Sigmoid colon (tissue), 7 donors: ENCODE data around the gene GRAP. TPM values are rescaled to one million over a fixed set of nuclear protein-coding genes. Genes with fewer than 3 reads are reported as not detected.

ENCODE experiments used
- DNase-seq: peaks from one replicate; pipeline ENCODE4 v3.0.0-alpha.2; 2019
- H3K27ac ChIP-seq, 4 donors: fragments of 200-600 bp; sonication (generic); one replicate each; pipeline ENCODE4 v1.5.1; 2016 to 2019; ENCODE audit warnings: mild to moderate bottlenecking in 1 of 4
- H3K27me3 ChIP-seq, 3 donors: fragments of 200-600 bp; sonication (generic); one replicate each; pipeline ENCODE4 v1.5.1; 2019; ENCODE audit warnings: mild to moderate bottlenecking in 1 of 3
- H3K36me3 ChIP-seq, 4 donors: fragments of 200-600 bp; sonication (generic); one replicate each; pipeline ENCODE4 v1.5.1; 2016 to 2019
- H3K4me1 ChIP-seq, 4 donors: fragments of 200-600 bp; sonication (generic); one replicate each; pipeline ENCODE4 v1.5.1; 2017 to 2019
- H3K4me3 ChIP-seq, 4 donors: fragments of 200-600 bp; sonication (generic); one replicate each; pipeline ENCODE4 v1.5.1; 2017 to 2019; ENCODE audit warnings: mild to moderate bottlenecking in 2 of 4, moderate library complexity in 1 of 4
- H3K9me3 ChIP-seq, 4 donors: fragments of 200-600 bp in 3 of 4; sonication (generic) in 3 of 4; one replicate each; pipeline versions ENCODE4 v1.5.1 to v1.6.1; 2013 to 2019
- EP300 ChIP-seq, 4 donors: sonication (generic); formaldehyde crosslinking; IDR thresholded peaks; one replicate each; pipeline ENCODE4 v1.6.1; 2017; ENCODE audit warnings: antibody characterized with exemption in 4 of 4
- POLR2A ChIP-seq, 2 donors: fragments of 450-650 bp; IDR thresholded peaks; one replicate each; pipeline ENCODE4 v1.6.1; 2016; ENCODE audit warnings: antibody characterized with exemption in 2 of 2, mild to moderate bottlenecking in 2 of 2, moderate library complexity in 2 of 2
- POLR2AphosphoS5 ChIP-seq, 4 donors: sonication (generic); formaldehyde crosslinking; IDR thresholded peaks; one replicate each; pipeline ENCODE4 v1.6.1; 2017; ENCODE audit warnings: antibody characterized with exemption in 4 of 4
- WGBS, 2 donors: extraction: QIAGEN DNeasy Blood & Tissue Kit; methylation state at CpG; one replicate each; pipeline ENCODE4 v1.1.7; 2013; 5-methylcytosine and 5-hydroxymethylcytosine counted together
- intact Hi-C: fragments of 100-400 bp; cut with DNase I; formaldehyde crosslinking; loops from one replicate; pipeline ENCODE4 v1.15.1; 2023
- polyA plus RNA-seq, 3 donors: library from polyadenylated mRNA; stranded (reverse); fragments of 200-250 nt; gene quantifications; one replicate each; pipeline ENCODE4 v1.2.3, GENCODE V29; 2013
- total RNA-seq, 4 donors: library from RNA; depleted of rRNA; stranded (reverse); fragments of >200 nt; gene quantifications; one replicate each; pipeline ENCODE4 v1.1.0, GENCODE V29; 2016
- TF ChIP-seq, protein P1 (sequence below), 4 experiments: fragments of 450-650 bp in 3 of 4; fragments of 200-600 bp in 1 of 4; IDR thresholded peaks; one replicate each; pipeline ENCODE4 v1.5.1; 2016 to 2019; ENCODE audit warnings: antibody characterized with exemption in 4 of 4, mild to moderate bottlenecking in 3 of 4, moderate library complexity in 2 of 4
- donor health status: healthy with polysubstance abuse.
- donor health status: Bipolar disorder and iron deficiency.
- donor health status: healthy.

Gene GRAP
- total and polyA plus RNA-seq, 7 donors = 1.2 to 18.2 (median 3.3) TPM

DNA sequence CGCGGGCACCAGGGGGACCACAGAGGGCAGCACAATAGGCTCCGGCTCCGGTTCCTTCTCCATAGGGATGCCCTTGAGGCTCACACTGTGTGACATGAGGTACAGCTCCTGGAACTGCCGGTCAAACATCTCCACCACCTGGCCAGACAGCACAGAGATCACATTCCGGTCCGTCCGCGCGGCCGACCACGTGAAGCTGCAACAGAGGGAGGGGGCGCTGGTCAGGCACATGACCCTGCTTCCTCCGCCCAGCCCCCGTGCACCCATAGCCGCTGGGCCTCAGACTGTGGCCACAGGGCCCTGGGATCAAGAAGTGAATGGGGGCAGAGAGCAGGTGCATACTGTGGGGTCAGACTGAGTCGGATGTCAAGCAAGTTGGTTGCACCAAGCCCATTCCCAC, 68.1 kb downstream of the GRAP start:
- H3K4me1 ChIP-seq = no peaks in the 10 kb centered on the region
- 93 to 96% methylated on average over 17 of the region's 17 CpGs for WGBS, 2 donors
- H3K27ac ChIP-seq = no peak overlapping the region
- H3K36me3 ChIP-seq = peaks cover 0 to 6% (median 2%) of the 10 kb centered on the region in 4 donors
- no peaks in the 10 kb centered on the region for H3K9me3 ChIP-seq
- H3K4me3 ChIP-seq = no peak overlapping the region
- intact Hi-C loops = no loop called here
- no peaks in the 10 kb centered on the region for H3K27me3 ChIP-seq
- TF ChIP-seq POLR2A (IDR thresholded peaks at IDR 0.05) (no peak), EP300 (IDR thresholded peaks at IDR 0.05) (no peak), POLR2AphosphoS5 (IDR thresholded peaks at IDR 0.05) (no peak)
- TF ChIP-seq, protein P1, sequence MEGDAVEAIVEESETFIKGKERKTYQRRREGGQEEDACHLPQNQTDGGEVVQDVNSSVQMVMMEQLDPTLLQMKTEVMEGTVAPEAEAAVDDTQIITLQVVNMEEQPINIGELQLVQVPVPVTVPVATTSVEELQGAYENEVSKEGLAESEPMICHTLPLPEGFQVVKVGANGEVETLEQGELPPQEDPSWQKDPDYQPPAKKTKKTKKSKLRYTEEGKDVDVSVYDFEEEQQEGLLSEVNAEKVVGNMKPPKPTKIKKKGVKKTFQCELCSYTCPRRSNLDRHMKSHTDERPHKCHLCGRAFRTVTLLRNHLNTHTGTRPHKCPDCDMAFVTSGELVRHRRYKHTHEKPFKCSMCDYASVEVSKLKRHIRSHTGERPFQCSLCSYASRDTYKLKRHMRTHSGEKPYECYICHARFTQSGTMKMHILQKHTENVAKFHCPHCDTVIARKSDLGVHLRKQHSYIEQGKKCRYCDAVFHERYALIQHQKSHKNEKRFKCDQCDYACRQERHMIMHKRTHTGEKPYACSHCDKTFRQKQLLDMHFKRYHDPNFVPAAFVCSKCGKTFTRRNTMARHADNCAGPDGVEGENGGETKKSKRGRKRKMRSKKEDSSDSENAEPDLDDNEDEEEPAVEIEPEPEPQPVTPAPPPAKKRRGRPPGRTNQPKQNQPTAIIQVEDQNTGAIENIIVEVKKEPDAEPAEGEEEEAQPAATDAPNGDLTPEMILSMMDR (IDR thresholded peaks at IDR 0.05) = no peak
- no peak for DNase-seq

DNA sequence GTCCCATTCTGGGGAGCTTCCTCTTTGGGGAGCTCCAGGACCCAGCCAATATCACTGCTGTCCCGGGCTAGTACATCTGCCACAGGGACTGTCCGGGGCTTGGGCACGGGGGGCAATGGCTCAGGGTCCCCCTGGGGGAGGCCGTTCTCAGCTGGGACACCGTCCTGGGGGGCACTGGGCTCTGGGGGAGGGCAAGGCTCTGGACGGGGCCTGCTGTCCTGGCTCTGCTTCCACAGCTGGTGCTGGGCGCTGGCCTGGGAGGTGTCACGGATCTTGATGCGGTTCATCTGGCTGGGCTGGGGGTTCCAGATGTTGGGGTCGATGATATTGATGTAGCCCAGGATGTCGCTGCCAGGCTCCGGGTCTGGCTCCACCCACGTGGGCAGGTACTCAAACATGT, 68.7 kb downstream of the GRAP start:
- Histone ChIP-seq H3K27ac (no peak overlapping the region), H3K27me3 (no peaks in the 10 kb centered on the region), H3K9me3 (no peaks in the 10 kb centered on the region), H3K4me1 (no peaks in the 10 kb centered on the region), H3K4me3 (no peak overlapping the region), H3K36me3 (peaks cover 0 to 6% (median 2%) of the 10 kb centered on the region in 4 donors)
- intact Hi-C loops = no loop called here
- WGBS, 2 donors = 88 to 92% methylated on average over 13 of the region's 13 CpGs
- no peak for TF ChIP-seq EP300 (IDR thresholded peaks at IDR 0.05)
- TF ChIP-seq POLR2A (IDR thresholded peaks at IDR 0.05) = no peak
- TF ChIP-seq POLR2AphosphoS5 (IDR thresholded peaks at IDR 0.05) = no peak
- TF ChIP-seq, protein P1 (IDR thresholded peaks at IDR 0.05) = no peak
- DNase-seq = no peak

DNA sequence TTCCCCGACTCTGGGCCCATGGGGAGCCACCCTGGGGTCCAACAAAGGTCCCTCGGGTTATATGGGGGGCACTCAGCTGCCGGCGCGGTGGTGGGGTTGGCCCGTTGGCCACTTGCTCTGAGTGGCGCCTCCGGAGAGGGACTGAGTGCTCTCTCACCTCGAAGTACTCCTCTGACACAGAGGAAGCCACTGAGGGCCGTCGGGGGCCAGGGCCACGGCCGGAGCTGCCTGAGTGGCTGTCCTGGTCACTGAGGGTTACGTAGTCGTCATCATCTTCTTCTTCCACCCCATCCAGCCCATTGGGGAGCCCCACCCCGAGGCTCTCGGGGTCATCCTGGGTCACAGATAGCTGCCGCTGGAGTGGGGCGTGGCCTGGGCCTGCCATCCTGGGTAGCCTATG, 69.1 kb downstream of the GRAP start:
- intact Hi-C loops = no loop called here

DNA sequence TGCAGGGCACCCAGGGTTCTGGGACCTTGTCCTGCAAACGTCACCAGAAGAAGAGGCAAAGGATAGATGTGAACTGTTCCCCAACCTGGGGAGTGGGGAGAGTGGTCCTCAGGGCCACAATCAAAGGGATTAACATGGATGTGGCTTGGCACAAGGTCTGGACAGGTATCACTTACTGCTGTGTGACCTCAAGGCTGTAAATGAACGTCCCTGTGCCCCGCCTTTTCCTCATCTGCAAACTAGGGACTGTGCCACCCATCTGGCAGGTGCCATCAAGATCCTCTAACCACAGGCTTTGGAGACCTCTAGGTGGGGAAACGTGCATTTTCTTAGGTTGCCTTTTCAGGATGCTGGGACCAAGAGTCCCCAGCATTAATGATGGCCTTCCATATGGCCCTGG, 69.7 kb downstream of the GRAP start:
- DNase-seq = no peak
- H3K4me1 ChIP-seq = no peaks in the 10 kb centered on the region
- H3K4me3 ChIP-seq = no peak overlapping the region
- 39 to 79% methylated on average over 4 of the region's 4 CpGs for WGBS, 2 donors
- intact Hi-C loops = no loop called here
- no peak for TF ChIP-seq EP300 (IDR thresholded peaks at IDR 0.05)
- TF ChIP-seq, protein P1 (IDR thresholded peaks at IDR 0.05) = no peak
- no peak for TF ChIP-seq POLR2A (IDR thresholded peaks at IDR 0.05)
- no peak for TF ChIP-seq POLR2AphosphoS5 (IDR thresholded peaks at IDR 0.05)
- peaks cover 0 to 6% (median 2%) of the 10 kb centered on the region in 4 donors for H3K36me3 ChIP-seq
- H3K27me3 ChIP-seq = no peaks in the 10 kb centered on the region
- H3K9me3 ChIP-seq = no peaks in the 10 kb centered on the region
- H3K27ac ChIP-seq = no peak overlapping the region

More for the DNA sequence above, 69.1 kb downstream of the GRAP start:
- H3K9me3 ChIP-seq = no peaks in the 10 kb centered on the region
- no peak overlapping the region for H3K4me3 ChIP-seq
- no peaks in the 10 kb centered on the region for H3K4me1 ChIP-seq
- no peaks in the 10 kb centered on the region for H3K27me3 ChIP-seq
- 80 to 89% methylated on average over 19 of the region's 19 CpGs for WGBS, 2 donors
- DNase-seq = no peak
- no peak for TF ChIP-seq EP300 (IDR thresholded peaks at IDR 0.05)
- TF ChIP-seq POLR2AphosphoS5 (IDR thresholded peaks at IDR 0.05) = no peak
- TF ChIP-seq POLR2A (IDR thresholded peaks at IDR 0.05) = no peak
- TF ChIP-seq, protein P1 (IDR thresholded peaks at IDR 0.05) = no peak
- H3K36me3 ChIP-seq = peaks cover 0 to 6% (median 2%) of the 10 kb centered on the region in 4 donors
- no peak overlapping the region for H3K27ac ChIP-seq

DNA sequence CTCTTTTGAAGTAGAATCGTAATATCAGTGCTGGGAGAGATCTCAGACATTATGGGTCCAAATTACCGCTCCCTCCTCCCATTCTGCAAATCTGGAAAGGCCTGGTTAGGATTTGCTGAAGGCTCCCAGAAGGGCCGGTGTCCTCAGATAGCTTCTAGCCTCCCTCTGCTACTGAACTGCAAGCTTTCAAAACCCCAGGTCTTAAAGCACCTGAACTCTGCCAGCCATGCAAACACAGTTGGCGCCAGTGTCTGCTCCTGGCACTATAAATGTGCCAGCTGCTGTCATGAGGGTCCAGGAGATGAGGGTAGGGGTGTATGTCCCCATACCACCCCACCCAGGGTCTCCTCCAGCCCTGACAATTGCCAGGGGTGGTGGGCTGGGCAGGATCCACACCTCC, 70.6 kb downstream of the GRAP start:
- no peaks in the 10 kb centered on the region for H3K27me3 ChIP-seq
- H3K9me3 ChIP-seq = no peaks in the 10 kb centered on the region
- no peak overlapping the region for H3K4me3 ChIP-seq
- DNase-seq = no peak
- TF ChIP-seq EP300 (IDR thresholded peaks at IDR 0.05) (no peak), POLR2A (IDR thresholded peaks at IDR 0.05) (no peak), POLR2AphosphoS5 (IDR thresholded peaks at IDR 0.05) (no peak)
- TF ChIP-seq, protein P1 (IDR thresholded peaks at IDR 0.05) = no peak
- 44 to 73% methylated on average over 4 of the region's 4 CpGs for WGBS, 2 donors
- H3K36me3 ChIP-seq = peaks cover 0 to 6% (median 2%) of the 10 kb centered on the region in 4 donors
- intact Hi-C loops = no loop called here
- no peaks in the 10 kb centered on the region for H3K4me1 ChIP-seq
- no peak overlapping the region for H3K27ac ChIP-seq
